Right lobe of liver (tissue), 4 donors: ENCODE measurements around the gene ATP2A1.

ENCODE experiments used
- CTCF ChIP-seq, 4 donors: fragments of 200-600 bp in 3 of 4; fragments of 450-650 bp in 1 of 4; IDR thresholded peaks; one replicate each; pipeline versions ENCODE4 v1.5.1 to v1.8.0; 2016 to 2022; ENCODE audit warnings: antibody characterized with exemption in 4 of 4, mild to moderate bottlenecking in 2 of 4
- POLR2A ChIP-seq: fragments of 450-650 bp; IDR thresholded peaks from one replicate; pipeline ENCODE4 v1.6.1; 2017; ENCODE audit warnings: antibody characterized with exemption, mild to moderate bottlenecking
- donor health status: DM: no; HTN: no; CAD: no.
- donor health status: DM: no; HTN: no; CAD: no.
- donor health status: DM: no; HTN: yes; CAD: no.

GRCh38 chr16:28875134-28876018 is 2.9 kb upstream of the ATP2A1 start:
- TF ChIP-seq CTCF (IDR thresholded peaks at IDR 0.05), result no peak
- TF ChIP-seq POLR2A, result no peak
